Measurements from ENCODE around the gene ERCC2.

ERCC2 gene

DNA sequence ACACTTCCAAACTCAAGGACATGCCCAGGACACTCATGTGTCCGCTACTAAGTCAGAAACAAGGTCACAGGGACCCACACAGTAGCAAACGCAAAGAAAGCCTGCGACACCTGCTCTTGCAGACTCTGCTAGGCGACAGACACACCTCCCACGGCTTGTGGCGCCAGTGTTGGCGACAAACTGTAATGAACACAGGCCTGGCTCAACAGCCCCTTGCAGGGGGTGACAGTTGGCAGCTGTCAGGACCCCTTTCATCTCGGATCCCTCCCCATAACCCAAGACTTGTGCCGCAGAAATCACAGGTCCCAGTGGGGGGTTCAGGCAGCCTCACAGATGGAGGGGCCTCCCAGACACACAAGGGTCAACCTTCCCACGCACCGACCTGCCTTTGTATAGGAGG is 48.1 kb downstream of the ERCC2 start:
- TF ChIP-seq, protein P1, sequence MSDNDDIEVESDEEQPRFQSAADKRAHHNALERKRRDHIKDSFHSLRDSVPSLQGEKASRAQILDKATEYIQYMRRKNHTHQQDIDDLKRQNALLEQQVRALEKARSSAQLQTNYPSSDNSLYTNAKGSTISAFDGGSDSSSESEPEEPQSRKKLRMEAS (IDR thresholded peaks at IDR 0.05): no peak
- TF ChIP-seq FOXM1 (IDR thresholded peaks at IDR 0.05; ENCODE audit: borderline replicate concordance, low read depth): no peak
- TF ChIP-seq ZBTB7A (IDR thresholded peaks at IDR 0.05; ENCODE audit: low read depth): no peak
- no peak for TF ChIP-seq TEAD4 (IDR thresholded peaks at IDR 0.05)
- TF ChIP-seq CREB1 (IDR thresholded peaks at IDR 0.05; ENCODE audit: low read depth): no peak
- TF ChIP-seq EP300 (IDR thresholded peaks at IDR 0.05; ENCODE audit: borderline replicate concordance): no peak
- no peak for TF ChIP-seq EGR1 (IDR thresholded peaks at IDR 0.05)
- TF ChIP-seq, protein P2, sequence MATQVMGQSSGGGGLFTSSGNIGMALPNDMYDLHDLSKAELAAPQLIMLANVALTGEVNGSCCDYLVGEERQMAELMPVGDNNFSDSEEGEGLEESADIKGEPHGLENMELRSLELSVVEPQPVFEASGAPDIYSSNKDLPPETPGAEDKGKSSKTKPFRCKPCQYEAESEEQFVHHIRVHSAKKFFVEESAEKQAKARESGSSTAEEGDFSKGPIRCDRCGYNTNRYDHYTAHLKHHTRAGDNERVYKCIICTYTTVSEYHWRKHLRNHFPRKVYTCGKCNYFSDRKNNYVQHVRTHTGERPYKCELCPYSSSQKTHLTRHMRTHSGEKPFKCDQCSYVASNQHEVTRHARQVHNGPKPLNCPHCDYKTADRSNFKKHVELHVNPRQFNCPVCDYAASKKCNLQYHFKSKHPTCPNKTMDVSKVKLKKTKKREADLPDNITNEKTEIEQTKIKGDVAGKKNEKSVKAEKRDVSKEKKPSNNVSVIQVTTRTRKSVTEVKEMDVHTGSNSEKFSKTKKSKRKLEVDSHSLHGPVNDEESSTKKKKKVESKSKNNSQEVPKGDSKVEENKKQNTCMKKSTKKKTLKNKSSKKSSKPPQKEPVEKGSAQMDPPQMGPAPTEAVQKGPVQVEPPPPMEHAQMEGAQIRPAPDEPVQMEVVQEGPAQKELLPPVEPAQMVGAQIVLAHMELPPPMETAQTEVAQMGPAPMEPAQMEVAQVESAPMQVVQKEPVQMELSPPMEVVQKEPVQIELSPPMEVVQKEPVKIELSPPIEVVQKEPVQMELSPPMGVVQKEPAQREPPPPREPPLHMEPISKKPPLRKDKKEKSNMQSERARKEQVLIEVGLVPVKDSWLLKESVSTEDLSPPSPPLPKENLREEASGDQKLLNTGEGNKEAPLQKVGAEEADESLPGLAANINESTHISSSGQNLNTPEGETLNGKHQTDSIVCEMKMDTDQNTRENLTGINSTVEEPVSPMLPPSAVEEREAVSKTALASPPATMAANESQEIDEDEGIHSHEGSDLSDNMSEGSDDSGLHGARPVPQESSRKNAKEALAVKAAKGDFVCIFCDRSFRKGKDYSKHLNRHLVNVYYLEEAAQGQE (IDR thresholded peaks at IDR 0.05; ENCODE audit: low read depth): no peak
- no peak for TF ChIP-seq TCF12 (IDR thresholded peaks at IDR 0.05; ENCODE audit: low read depth)
- TF ChIP-seq NFIC (IDR thresholded peaks at IDR 0.05): no peak
- TF ChIP-seq, protein P3, sequence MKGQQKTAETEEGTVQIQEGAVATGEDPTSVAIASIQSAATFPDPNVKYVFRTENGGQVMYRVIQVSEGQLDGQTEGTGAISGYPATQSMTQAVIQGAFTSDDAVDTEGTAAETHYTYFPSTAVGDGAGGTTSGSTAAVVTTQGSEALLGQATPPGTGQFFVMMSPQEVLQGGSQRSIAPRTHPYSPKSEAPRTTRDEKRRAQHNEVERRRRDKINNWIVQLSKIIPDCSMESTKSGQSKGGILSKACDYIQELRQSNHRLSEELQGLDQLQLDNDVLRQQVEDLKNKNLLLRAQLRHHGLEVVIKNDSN (IDR thresholded peaks at IDR 0.05): no peak
- no peak for TF ChIP-seq CEBPB (IDR thresholded peaks at IDR 0.05)
- no peak for TF ChIP-seq RAD21 (IDR thresholded peaks at IDR 0.05; ENCODE audit: low read depth)
- no peak for TF ChIP-seq YY1 (IDR thresholded peaks at IDR 0.05; ENCODE audit: low read depth)
- no peak for TF ChIP-seq TAF1 (IDR thresholded peaks at IDR 0.05; ENCODE audit: low read depth)

DNA sequence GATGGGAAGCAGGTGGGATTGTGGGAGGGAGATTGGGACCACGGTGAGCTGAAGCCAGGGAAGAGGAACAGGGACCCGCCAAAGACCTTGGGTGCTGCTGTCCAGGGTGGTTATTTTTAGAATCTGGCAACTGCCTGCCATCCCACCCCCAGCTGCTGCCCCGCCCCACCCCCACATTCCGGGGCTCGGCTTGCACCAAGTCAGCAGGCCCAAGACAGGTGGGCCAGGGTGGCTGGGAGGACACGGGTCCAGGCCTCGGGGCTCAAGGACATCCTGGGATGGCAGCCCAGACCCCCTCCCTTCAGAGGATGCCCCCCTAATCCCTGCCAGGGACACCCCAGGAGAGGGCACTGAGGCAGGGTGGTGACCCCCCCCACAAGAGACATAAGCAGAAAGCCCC is 48.5 kb downstream of the ERCC2 start:
- TF ChIP-seq ZBTB7A (IDR thresholded peaks at IDR 0.05; ENCODE audit: low read depth) (no peak), YY1 (IDR thresholded peaks at IDR 0.05; ENCODE audit: low read depth) (no peak), TAF1 (IDR thresholded peaks at IDR 0.05; ENCODE audit: low read depth) (no peak), RAD21 (IDR thresholded peaks at IDR 0.05; ENCODE audit: low read depth) (no peak), CEBPB (IDR thresholded peaks at IDR 0.05) (no peak), CREB1 (IDR thresholded peaks at IDR 0.05; ENCODE audit: low read depth) (no peak), NFIC (IDR thresholded peaks at IDR 0.05) (no peak), TEAD4 (IDR thresholded peaks at IDR 0.05) (no peak), EGR1 (IDR thresholded peaks at IDR 0.05) (no peak), FOXM1 (IDR thresholded peaks at IDR 0.05; ENCODE audit: borderline replicate concordance, low read depth) (no peak), EP300 (IDR thresholded peaks at IDR 0.05; ENCODE audit: borderline replicate concordance) (no peak), TCF12 (IDR thresholded peaks at IDR 0.05; ENCODE audit: low read depth) (no peak)
- TF ChIP-seq, protein P1 (IDR thresholded peaks at IDR 0.05): no peak
- TF ChIP-seq, protein P3 (IDR thresholded peaks at IDR 0.05): no peak
- TF ChIP-seq, protein P2 (IDR thresholded peaks at IDR 0.05; ENCODE audit: low read depth): no peak

DNA sequence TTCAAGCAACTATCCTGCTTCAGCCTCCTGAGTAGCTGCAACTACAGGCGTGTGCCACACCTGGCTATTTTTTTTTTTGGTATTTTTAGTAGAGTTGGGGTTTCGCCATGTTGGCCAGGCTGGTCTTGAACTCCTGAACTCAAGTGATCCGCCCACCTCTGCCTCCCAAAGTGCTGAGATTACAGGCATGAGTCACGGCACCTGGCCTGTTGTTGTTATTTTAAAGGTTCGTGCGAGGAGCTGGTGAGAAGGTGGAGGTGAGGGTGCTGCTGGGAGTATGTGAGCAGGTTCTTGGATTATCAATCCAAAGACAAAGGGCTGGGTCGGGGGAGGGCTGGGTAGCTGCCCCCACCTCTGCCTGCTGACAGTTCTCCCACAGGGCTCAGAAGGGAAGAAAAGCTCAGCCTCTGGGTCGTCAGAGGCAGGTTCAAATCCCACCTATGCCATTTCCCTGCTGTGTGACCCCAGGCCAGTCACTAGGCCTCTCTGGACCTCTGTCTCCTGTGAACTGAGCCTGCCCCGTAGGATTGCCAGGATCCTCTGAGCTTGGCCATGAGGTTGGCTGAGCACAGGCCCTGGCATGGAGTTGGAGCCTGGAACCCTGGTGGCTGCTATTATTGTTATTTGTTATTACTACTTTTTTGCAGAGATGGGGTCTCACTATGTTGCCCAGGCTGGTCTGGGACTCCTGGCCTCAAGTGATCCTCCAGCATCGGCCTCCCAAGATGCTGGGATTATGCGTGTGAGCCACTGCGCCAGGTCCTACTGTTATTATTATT is 49.2 kb downstream of the ERCC2 start:
- TF ChIP-seq CEBPB (IDR thresholded peaks at IDR 0.05): no peak
- no peak for TF ChIP-seq EP300 (IDR thresholded peaks at IDR 0.05; ENCODE audit: borderline replicate concordance)
- TF ChIP-seq NFIC (IDR thresholded peaks at IDR 0.05): no peak
- no peak for TF ChIP-seq EGR1 (IDR thresholded peaks at IDR 0.05)
- no peak for TF ChIP-seq CREB1 (IDR thresholded peaks at IDR 0.05; ENCODE audit: low read depth)
- TF ChIP-seq, protein P1 (IDR thresholded peaks at IDR 0.05): no peak
- no peak for TF ChIP-seq TCF12 (IDR thresholded peaks at IDR 0.05; ENCODE audit: low read depth)
- no peak for TF ChIP-seq FOXM1 (IDR thresholded peaks at IDR 0.05; ENCODE audit: borderline replicate concordance, low read depth)
- no peak for TF ChIP-seq RAD21 (IDR thresholded peaks at IDR 0.05; ENCODE audit: low read depth)
- no peak for TF ChIP-seq ZBTB7A (IDR thresholded peaks at IDR 0.05; ENCODE audit: low read depth)
- no peak for TF ChIP-seq YY1 (IDR thresholded peaks at IDR 0.05; ENCODE audit: low read depth)
- no peak for TF ChIP-seq TEAD4 (IDR thresholded peaks at IDR 0.05)
- TF ChIP-seq, protein P3 (IDR thresholded peaks at IDR 0.05): no peak
- TF ChIP-seq, protein P2 (IDR thresholded peaks at IDR 0.05; ENCODE audit: low read depth): no peak
- TF ChIP-seq TAF1 (IDR thresholded peaks at IDR 0.05; ENCODE audit: low read depth): no peak
